Smooth muscle cell (in vitro differentiated cells): ENCODE data around the gene GALNT18. TPM values are rescaled to one million over a fixed set of nuclear protein-coding genes. Genes with fewer than 3 reads are reported as not detected.

ENCODE experiments used
- DNase-seq: peaks from one replicate; lab custom pipeline; 2025; ENCODE audit not compliant: unreplicated experiment; lab: John Stamatoyannopoulos, UW
- H2AFZ ChIP-seq: fragments of 200-600 bp; sonication (generic); 2 replicates; pipeline ENCODE4 v1.6.0; 2016; ENCODE audit warnings: antibody characterized with exemption, low read depth, mild to moderate bottlenecking
- H3F3A ChIP-seq: fragments of 200-600 bp; sonication (generic); 2 replicates; pipeline ENCODE4 v1.6.0; 2017; ENCODE audit warnings: antibody characterized with exemption, low read depth
- H3K27ac ChIP-seq: fragments of 200-600 bp; sonication (generic); 2 replicates; pipeline ENCODE4 v1.5.1; 2016; ENCODE audit warnings: low read depth, mild to moderate bottlenecking
- H3K27me3 ChIP-seq: fragments of 200-600 bp; sonication (generic); 2 replicates; pipeline ENCODE4 v1.6.1; 2016; ENCODE audit warnings: low read depth, mild to moderate bottlenecking
- H3K36me3 ChIP-seq: fragments of 200-600 bp; sonication (generic); 2 replicates; pipeline ENCODE4 v1.5.1; 2016; ENCODE audit warnings: low read depth
- H3K4me1 ChIP-seq: fragments of 200-600 bp; sonication (generic); 2 replicates; pipeline ENCODE4 v1.5.1; 2016; ENCODE audit warnings: low read depth
- H3K4me2 ChIP-seq: fragments of 200-600 bp; sonication (generic); 2 replicates; pipeline ENCODE4 v1.6.0; 2016; ENCODE audit warnings: mild to moderate bottlenecking
- H3K4me3 ChIP-seq: fragments of 200-600 bp; sonication (generic); 2 replicates; pipeline ENCODE4 v1.5.1; 2016; ENCODE audit warnings: mild to moderate bottlenecking
- H3K79me2 ChIP-seq: fragments of 200-600 bp; sonication (generic); 2 replicates; pipeline ENCODE4 v1.6.0; 2016; ENCODE audit warnings: low read depth, mild to moderate bottlenecking
- H3K9ac ChIP-seq: fragments of 200-600 bp; sonication (generic); 2 replicates; pipeline ENCODE4 v1.6.0; 2016; ENCODE audit warnings: low read depth
- H3K9me3 ChIP-seq: fragments of 200-600 bp; sonication (generic); replicated peaks from 2 replicates; pipeline ENCODE4 v1.5.1; 2016; ENCODE audit warnings: low read depth
- H4K20me1 ChIP-seq: fragments of 200-600 bp; sonication (generic); 2 replicates; pipeline ENCODE4 v1.6.0; 2016; ENCODE audit warnings: low read depth
- CTCF ChIP-seq: fragments of 200-600 bp; sonication (generic); IDR thresholded peaks from 2 replicates; pipeline ENCODE4 v1.5.1; 2017; ENCODE audit warnings: borderline replicate concordance, mild to moderate bottlenecking, antibody characterized with exemption; ENCODE audit not compliant: insufficient read depth, poor library complexity, severe bottlenecking
- WGBS: methylation state at CpG from one replicate; pipeline ENCODE4 v1.1.7; 2016; ENCODE audit warnings: low lambda C conversion rate; 5-methylcytosine and 5-hydroxymethylcytosine counted together
- polyA plus RNA-seq: library from polyadenylated mRNA; unstranded; fragments of >200 nt; fragmentation: Nextera tagmentation; extraction: Ambion mirVana; gene quantifications from 2 replicates; pipeline ENCODE4 v1.2.1, GENCODE V29; 2016
- total RNA-seq: library from RNA; depleted of rRNA; stranded (reverse); fragments of >200 nt; gene quantifications from 2 replicates; pipeline ENCODE4 v1.2.3, GENCODE V29; 2014

The GALNT18 gene
- total and polyA plus RNA-seq, 2 experiments from 2014 or later, result 11.5 to 16.3 TPM

DNA sequence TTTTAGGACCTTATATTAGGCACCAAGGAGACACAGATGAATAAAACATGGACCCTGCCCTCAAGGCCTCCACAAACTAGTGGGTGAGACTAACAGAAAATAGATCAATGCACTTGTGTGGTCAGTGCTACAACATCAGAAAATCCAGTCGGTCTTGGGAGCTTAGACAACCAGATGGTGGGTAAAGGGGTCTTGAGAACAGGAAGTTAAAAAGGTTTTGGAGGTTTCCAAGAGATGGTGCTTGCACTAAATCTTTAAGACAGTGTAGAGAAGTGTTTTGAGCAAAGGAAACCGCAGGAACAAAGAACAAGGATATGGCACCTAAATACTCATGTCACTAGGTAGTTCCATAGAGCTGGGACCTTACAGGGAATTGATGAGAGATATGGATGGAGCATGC lies 56.2 kb downstream of the GALNT18 start:
- no peak for TF ChIP-seq CTCF
- 92% methylated on average over 2 of the region's 2 CpGs for WGBS
- H3K4me1 ChIP-seq, result no peaks in the 10 kb centered on the region
- H2AFZ ChIP-seq, result no peak overlapping the region
- no peak for DNase-seq
- H3K9ac ChIP-seq, result no peak overlapping the region
- no peaks in the 10 kb centered on the region for H3K79me2 ChIP-seq
- no peak overlapping the region for H3K27ac ChIP-seq
- H3K4me3 ChIP-seq, result no peak overlapping the region
- no peaks in the 10 kb centered on the region for H3F3A ChIP-seq
- no peaks in the 10 kb centered on the region for H3K36me3 ChIP-seq
- H4K20me1 ChIP-seq, result peaks cover 8% of the 10 kb centered on the region
- no peak overlapping the region for H3K4me2 ChIP-seq
- no peaks in the 10 kb centered on the region for H3K9me3 ChIP-seq
- H3K27me3 ChIP-seq, result no peaks in the 10 kb centered on the region

DNA sequence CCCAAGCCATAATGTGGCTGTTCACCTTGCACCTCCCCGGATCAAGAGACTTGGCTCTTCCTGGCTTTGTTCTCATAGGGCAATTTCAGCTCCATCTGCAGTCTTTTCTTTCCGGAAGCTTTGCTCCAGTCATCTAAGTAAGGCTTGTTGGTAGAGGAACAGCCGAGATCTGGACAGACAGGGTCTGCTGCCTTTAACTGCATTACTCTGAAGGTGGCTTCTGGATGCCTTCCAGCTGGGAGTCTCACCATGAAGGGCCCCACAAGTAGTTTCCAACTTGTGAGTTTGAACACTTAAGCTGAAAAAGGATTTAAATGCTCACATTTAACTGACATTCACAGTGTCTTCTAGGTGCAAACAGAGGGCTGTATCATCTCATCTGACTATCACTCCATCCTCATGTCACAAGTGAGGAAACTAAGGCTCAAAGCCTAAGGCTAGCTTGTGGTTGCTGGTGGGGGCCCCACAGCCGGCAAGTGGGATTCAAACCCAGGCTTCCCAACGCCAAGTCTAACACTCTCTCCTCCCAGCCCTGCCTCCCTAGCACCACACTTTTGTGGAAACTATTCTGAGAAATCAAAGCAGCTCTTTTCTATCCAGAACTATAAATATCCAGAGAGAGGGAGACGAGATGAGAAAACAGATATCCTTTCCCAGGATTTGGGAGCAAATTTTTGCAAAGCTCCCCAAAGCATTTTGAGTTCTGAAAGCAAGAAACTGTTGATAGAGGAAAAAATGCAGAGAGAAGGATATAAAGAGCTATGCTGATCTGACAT lies 58.4 kb downstream of the GALNT18 start:
- Histone ChIP-seq H3K4me2 (no peak overlapping the region), H3K27me3 (peaks cover 7% of the 10 kb centered on the region), H3K9me3 (no peaks in the 10 kb centered on the region), H3F3A (no peaks in the 10 kb centered on the region), H3K36me3 (no peaks in the 10 kb centered on the region), H2AFZ (no peak overlapping the region), H4K20me1 (peaks cover 8% of the 10 kb centered on the region), H3K4me3 (no peak overlapping the region), H3K4me1 (no peaks in the 10 kb centered on the region), H3K27ac (no peak overlapping the region), H3K9ac (no peak overlapping the region), H3K79me2 (no peaks in the 10 kb centered on the region)
- TF ChIP-seq CTCF, result no peak
- no peak for DNase-seq
- WGBS, result 86% methylated on average over 6 of the region's 6 CpGs

DNA sequence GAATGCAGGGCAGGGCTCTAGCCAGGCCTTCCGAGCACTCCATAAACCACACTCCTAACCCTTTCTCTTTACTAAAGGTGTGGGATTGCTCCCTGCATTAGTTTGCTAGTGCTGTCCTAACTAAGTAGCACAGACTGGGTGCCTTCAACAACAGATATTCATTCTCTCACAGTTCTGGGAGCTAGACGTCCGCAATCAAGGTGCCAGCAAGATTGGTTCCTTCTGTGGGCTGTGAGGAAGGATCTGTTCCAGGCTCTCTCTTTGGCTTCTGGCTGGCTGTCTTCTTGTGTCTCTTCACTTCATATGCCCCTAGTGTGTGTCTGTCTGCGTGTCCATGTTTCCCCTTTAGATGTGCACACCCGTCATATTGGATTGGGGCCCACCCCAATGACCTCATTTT lies 59.8 kb downstream of the GALNT18 start:
- H3F3A ChIP-seq, result no peaks in the 10 kb centered on the region
- H3K79me2 ChIP-seq, result no peaks in the 10 kb centered on the region
- no peak for TF ChIP-seq CTCF
- DNase-seq, result no peak
- peaks cover 12% of the 10 kb centered on the region for H4K20me1 ChIP-seq
- peaks cover 7% of the 10 kb centered on the region for H3K27me3 ChIP-seq
- H3K4me2 ChIP-seq, result no peak overlapping the region
- H3K36me3 ChIP-seq, result no peaks in the 10 kb centered on the region
- no peak overlapping the region for H3K9ac ChIP-seq
- no peak overlapping the region for H2AFZ ChIP-seq
- no peaks in the 10 kb centered on the region for H3K4me1 ChIP-seq
- H3K9me3 ChIP-seq, result no peaks in the 10 kb centered on the region
- H3K4me3 ChIP-seq, result no peak overlapping the region
- WGBS, result 94% methylated on average over 5 of the region's 5 CpGs
- H3K27ac ChIP-seq, result no peak overlapping the region

DNA sequence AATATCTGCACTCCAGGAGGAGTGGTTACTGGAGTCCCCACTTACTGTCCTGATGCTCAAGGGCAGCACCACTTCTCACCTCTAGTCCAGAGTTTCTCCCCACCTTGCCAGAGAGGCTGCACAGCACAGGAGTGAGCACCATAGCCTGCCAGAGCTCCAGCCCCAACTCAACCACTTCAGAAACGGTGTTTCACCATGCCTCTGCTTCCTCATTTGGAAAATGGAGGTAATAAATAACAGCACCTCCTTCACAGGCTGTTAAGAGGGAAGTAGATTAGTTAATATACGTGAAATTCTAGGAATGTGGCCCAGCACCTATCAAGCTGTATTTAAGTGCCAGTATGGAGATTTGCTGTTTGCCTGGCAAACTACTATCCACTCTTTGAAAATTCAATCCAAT lies 63.0 kb downstream of the GALNT18 start:
- Histone ChIP-seq H3F3A (no peaks in the 10 kb centered on the region), H3K9me3 (no peaks in the 10 kb centered on the region), H3K27me3 (peaks cover 7% of the 10 kb centered on the region), H3K4me1 (no peaks in the 10 kb centered on the region), H3K79me2 (no peaks in the 10 kb centered on the region), H3K4me2 (no peak overlapping the region), H2AFZ (no peak overlapping the region), H3K27ac (no peak overlapping the region), H3K36me3 (no peaks in the 10 kb centered on the region), H4K20me1 (peaks cover 22% of the 10 kb centered on the region), H3K9ac (no peak overlapping the region), H3K4me3 (no peak overlapping the region)
- DNase-seq, result no peak
- TF ChIP-seq CTCF, result no peak
- WGBS, result 84% methylated on average over 2 of the region's 2 CpGs
